Fibroblast of pulmonary artery (primary cell): ENCODE measurements around the gene NRXN3.

Source experiments
- DNase-seq: peaks from one replicate; pipeline ENCODE4 v3.0.0-alpha.2; 2010; ENCODE audit warnings: low read depth
- H3K4me3 ChIP-seq: replicated peaks from 2 replicates; pipeline ENCODE4 v1.5.1; 2011; ENCODE audit warnings: low read depth, mild to moderate bottlenecking, control low read depth, low read length, moderate library complexity
- TF ChIP-seq, protein P1 (sequence below): IDR thresholded peaks from 2 replicates; pipeline ENCODE4 v1.5.1; 2011; ENCODE audit warnings: mild to moderate bottlenecking, control low read depth, low read length, inconsistent platforms; ENCODE audit errors: missing control alignments

Gene NRXN3

DNA sequence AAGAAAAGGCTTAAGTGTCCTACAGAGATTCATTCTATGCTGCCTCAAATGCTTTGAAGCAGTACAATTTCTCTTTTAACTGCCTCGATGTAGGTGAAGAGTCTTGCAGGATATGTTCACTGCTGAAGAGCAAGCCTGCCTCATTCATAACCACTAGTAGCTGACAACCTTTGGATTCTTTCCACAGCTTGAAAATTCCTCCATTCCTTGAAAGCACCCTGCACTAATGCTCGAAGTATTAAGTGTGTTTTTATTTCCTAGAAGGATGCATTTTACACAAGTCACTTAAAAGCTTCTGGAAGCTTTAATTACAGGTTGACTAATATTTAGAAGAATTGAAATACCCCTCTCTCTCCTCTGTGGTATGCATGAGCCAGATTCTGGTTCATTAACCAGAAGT lies 1611.7 kb downstream of the NRXN3 start:
- TF ChIP-seq, protein P1, sequence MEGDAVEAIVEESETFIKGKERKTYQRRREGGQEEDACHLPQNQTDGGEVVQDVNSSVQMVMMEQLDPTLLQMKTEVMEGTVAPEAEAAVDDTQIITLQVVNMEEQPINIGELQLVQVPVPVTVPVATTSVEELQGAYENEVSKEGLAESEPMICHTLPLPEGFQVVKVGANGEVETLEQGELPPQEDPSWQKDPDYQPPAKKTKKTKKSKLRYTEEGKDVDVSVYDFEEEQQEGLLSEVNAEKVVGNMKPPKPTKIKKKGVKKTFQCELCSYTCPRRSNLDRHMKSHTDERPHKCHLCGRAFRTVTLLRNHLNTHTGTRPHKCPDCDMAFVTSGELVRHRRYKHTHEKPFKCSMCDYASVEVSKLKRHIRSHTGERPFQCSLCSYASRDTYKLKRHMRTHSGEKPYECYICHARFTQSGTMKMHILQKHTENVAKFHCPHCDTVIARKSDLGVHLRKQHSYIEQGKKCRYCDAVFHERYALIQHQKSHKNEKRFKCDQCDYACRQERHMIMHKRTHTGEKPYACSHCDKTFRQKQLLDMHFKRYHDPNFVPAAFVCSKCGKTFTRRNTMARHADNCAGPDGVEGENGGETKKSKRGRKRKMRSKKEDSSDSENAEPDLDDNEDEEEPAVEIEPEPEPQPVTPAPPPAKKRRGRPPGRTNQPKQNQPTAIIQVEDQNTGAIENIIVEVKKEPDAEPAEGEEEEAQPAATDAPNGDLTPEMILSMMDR = no peak
- no peak overlapping the region for H3K4me3 ChIP-seq
- peak; percentile 22 for DNase-seq

DNA sequence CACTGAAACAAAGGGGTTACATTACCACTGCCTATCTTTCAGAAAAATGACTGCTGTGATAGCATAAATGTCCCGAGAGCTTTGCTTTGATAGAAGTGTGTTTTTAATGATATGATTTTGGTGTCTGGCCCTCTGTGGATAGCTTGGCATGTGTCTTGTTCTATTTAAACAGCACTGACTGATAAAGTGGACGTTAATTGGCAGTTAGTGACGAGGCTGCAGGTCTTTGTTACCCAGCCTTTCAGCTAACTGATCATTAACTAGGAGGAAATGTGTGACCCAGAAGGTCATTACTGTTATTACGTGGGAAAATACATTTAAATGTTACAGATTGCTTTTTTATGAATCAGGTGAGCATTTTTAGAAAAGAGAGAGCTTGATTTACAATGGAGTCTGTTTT lies 1612.9 kb downstream of the NRXN3 start:
- no peak for DNase-seq
- TF ChIP-seq, protein P1 = no peak
- no peak overlapping the region for H3K4me3 ChIP-seq

DNA sequence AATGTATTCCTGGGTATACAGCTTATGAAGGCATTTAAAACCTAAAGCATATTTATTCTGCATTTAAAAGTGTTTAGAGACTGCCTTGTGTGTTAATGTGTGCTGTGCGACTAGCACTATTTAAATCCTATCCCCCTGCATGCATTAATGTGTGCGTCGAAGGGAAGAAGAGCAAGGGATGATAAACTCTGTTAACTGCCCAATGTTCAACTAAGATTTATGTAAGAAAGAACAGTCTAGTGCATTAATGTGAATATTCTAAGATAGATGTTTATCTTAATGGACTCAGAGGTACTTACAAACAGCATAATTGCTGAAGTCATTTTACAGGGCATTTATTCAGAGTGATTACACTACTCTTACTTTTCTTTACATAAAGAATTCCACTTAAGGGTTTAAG lies 1616.3 kb downstream of the NRXN3 start:
- DNase-seq = no peak
- H3K4me3 ChIP-seq = no peak overlapping the region
- TF ChIP-seq, protein P1 = no peak

DNA sequence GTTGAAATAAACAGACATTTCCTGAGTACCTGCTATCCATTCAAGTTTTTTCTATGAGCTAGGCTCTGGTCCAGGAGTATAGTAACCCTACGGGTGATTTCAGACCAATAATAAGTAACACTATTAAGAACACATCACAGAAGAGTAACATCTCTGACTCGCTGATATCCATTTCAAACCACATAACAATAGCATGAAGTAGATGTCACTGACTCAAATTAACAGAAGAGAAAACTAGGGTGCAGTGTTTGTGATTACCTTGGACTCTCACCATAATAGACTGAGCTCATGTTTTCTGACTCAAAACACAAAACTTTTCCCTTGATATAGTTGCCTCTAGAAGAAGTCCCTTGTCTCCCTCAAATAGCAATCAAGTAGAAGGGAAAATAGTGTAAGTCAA lies 1618.2 kb downstream of the NRXN3 start:
- H3K4me3 ChIP-seq = no peak overlapping the region
- TF ChIP-seq, protein P1 = no peak
- DNase-seq = no peak

DNA sequence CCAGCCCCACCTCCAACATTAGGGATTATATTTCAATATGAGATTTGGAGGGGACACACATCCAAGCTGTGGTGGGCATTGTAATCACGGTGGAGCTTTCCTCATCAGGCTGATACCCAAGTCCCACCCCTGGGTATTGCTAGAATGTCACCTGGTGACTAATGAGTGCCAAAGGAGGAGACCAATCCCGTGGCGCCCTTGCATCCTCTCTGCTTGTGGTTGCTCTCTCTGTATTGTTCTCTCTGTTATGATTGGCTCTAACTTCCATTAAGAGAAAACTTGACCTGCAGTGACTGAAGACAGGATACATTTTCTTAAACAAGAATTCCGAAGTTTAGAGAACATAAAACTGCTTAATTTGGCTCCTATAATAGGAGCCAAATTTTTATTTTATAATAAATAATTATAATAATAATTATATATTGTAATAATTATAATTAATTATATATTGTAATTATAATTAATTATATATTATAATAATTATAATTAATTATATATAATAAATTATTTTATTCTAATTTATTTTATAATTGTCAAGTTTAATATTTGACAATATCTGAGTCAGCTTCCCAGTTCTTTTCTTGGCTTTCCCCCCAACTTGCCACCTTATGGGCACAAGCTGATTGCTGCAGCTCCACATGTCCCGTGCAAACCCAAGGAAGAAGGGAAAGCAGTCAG lies 1621.0 kb downstream of the NRXN3 start:
- DNase-seq = no peak

DNA sequence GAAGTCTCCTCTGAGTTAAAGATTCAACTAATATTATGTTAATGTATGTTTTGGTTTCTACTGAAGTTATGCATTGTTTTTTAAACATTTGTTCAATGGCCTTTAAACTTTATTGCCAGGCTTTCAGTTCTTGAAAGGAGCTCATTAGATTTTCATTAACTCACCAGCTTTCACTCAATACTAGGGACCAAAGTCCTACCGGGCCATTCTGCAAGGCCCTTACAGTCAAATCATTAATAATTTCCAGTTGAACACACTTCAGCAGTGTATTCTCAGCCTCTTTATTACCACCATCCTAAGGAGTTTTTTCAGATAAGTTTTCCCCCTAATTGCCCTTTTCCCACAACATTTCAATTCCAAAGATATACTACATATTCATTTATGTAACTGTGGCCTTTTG lies 1631.9 kb downstream of the NRXN3 start:
- TF ChIP-seq, protein P1 = no peak
- no peak for DNase-seq
- H3K4me3 ChIP-seq = no peak overlapping the region

More for the DNA sequence above, 1621.0 kb downstream of the NRXN3 start:
- TF ChIP-seq, protein P1 = no peak
- H3K4me3 ChIP-seq = no peak overlapping the region

DNA sequence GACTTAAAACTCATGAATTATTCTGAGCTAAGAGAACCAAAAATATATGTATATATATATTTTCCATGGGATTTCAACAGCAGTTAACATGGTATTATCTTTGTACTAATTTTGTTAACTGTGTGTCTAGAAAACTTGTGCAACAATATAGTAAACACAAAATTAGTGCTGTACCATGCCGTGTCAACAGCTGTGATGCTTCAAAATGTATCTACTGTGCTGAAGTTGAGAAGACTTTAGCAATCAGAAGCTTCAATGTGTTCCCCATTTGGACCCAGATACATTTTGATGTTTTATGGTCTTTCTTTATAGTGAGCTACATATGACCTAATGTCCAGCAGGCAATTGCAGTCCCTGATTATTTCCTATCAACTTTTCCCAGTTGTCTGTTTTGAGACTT lies 1635.5 kb downstream of the NRXN3 start:
- no peak for DNase-seq
- no peak overlapping the region for H3K4me3 ChIP-seq
- TF ChIP-seq, protein P1 = no peak
